IPS-18a (cell line): ENCODE measurements around the gene KLLN.
A peak's percentile ranks its signal among the peaks of the same experiment; 100 is the strongest.
"Not testable (repeated sequence)": the region's sequence is repeated elsewhere in the genome, so short reads cannot be mapped to it uniquely, and the experiment has no call there.

ENCODE experiments used
- H3K27ac ChIP-seq: one replicate; pipeline ENCODE4 v1.5.1; 2013; ENCODE audit warnings: low read length
- H3K27me3 ChIP-seq: one replicate; pipeline ENCODE4 v1.6.1; 2013; ENCODE audit warnings: mild to moderate bottlenecking, low read length; ENCODE audit not compliant: control insufficient read depth, insufficient read depth
- H3K36me3 ChIP-seq: one replicate; pipeline ENCODE4 v1.6.1; 2013; ENCODE audit warnings: low read depth, low read length; ENCODE audit not compliant: control insufficient read depth
- H3K4me1 ChIP-seq: one replicate; pipeline ENCODE4 v1.6.1; 2013; ENCODE audit warnings: low read depth, low read length; ENCODE audit not compliant: control insufficient read depth
- H3K4me3 ChIP-seq: one replicate; pipeline ENCODE4 v1.5.1; 2013; ENCODE audit warnings: low read length
- H3K9ac ChIP-seq: one replicate; pipeline ENCODE4 v1.6.1; 2013; ENCODE audit warnings: mild to moderate bottlenecking, low read length, moderate library complexity
- H3K9me3 ChIP-seq: one replicate; pipeline ENCODE4 v1.6.1; 2013; ENCODE audit warnings: low read depth, low read length; ENCODE audit not compliant: control insufficient read depth

The KLLN gene

DNA sequence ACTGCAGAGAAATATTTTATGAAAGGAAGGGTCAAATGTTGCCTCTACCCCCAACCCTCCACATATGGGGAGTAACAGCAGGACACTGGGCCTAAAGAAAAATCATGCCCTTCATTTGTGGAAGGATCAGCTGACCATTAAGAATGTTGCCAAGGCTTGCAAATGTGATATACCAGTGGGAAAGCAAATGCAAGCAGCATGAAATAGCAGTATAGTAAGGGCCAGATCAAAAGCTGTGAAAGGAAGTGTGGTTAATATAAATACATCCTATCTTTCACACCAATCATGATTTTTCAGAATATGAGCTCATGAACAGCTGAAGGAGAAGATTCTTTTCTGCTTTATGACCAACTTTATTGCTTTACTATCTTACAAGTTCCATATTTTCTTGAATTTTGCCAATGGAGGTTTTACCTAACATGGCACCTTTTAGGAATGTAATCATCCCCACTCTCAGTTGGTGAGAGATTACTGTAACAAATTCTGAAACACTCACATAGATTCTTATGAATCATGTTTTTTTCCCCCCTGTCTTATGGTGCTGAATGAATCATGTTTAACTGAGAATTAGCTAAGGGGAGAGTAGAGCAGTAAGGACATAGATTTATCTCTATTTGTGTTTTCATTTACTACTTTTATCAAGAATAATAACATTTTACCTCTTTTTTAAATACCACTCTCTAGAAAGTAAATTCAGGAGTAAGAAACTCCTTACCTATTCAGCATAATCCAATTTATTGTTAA lies 33.2 kb downstream of the KLLN start:
- no peaks in the 10 kb centered on the region for H3K4me1 ChIP-seq
- no peaks in the 10 kb centered on the region for H3K36me3 ChIP-seq
- H3K9ac ChIP-seq: no peak overlapping the region
- H3K27ac ChIP-seq: no peak overlapping the region
- H3K9me3 ChIP-seq: no peaks in the 10 kb centered on the region
- no peaks in the 10 kb centered on the region for H3K27me3 ChIP-seq
- no peak overlapping the region for H3K4me3 ChIP-seq

DNA sequence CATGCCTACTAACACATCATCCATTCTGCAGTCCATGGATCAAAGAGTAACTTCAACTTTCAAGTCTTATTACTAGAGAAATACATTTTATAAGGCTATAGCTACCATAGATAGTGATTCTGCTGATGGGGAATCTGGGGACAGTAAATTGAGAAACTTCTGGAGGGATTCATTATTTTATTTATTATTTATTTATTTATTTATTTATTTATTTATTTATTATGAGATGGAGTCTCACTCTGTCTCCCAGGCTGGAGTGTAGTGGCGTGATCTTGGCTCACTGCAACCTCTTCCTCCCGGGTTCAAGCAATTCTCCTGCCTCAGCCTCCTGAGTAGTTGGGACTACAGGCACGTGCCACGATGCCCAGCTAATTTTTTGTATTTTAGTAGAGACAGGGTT lies 34.3 kb downstream of the KLLN start:
- not testable (repeated sequence) for H3K9me3 ChIP-seq, H3K27me3 ChIP-seq, H3K36me3 ChIP-seq, H3K27ac ChIP-seq, H3K4me1 ChIP-seq, H3K9ac ChIP-seq, H3K4me3 ChIP-seq

DNA sequence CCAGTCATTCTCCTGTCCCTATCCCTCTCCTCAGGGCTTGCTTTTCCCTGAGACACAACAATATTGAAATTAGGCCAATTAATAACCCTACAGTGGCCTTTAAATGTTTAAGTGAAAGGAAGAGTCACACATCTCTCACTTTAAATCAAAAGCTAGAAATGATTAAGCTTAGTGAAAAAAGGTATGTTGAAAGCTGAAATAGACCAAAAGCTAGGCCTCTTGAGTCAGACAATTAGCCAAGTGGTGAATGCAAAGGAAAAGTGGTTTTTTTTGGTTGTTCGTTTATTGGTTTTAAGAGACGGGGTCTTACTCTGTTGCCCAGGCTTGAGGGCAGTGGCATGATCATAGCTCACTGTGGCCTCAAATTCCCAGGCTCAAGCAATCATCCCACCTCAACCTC lies 35.7 kb downstream of the KLLN start:
- Histone ChIP-seq H3K36me3 (no peaks in the 10 kb centered on the region), H3K27ac (no peak overlapping the region), H3K4me1 (no peaks in the 10 kb centered on the region), H3K9me3 (no peaks in the 10 kb centered on the region), H3K27me3 (no peaks in the 10 kb centered on the region), H3K4me3 (no peak overlapping the region), H3K9ac (no peak overlapping the region)

DNA sequence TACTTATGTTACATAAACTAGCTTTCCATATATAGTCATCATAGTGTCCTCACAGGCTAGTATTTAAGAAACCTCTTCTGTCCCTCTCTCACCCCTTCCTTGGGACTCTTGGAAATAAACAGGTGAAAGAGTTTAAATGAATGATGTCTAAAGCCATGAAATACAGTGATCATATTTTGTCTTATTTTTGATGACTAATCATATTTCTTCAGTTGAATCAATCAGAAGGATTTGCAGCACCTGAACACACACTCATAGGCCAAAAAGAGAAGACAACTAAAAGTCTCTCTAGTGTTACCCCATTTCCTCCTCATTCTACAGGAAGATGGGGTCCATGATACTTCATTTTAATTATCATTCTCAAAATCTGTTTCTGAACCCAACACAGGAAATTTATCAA lies 36.7 kb downstream of the KLLN start:
- Histone ChIP-seq H3K27ac (no peak overlapping the region), H3K9me3 (no peaks in the 10 kb centered on the region), H3K4me3 (no peak overlapping the region), H3K9ac (no peak overlapping the region), H3K27me3 (no peaks in the 10 kb centered on the region), H3K4me1 (no peaks in the 10 kb centered on the region), H3K36me3 (no peaks in the 10 kb centered on the region)

DNA sequence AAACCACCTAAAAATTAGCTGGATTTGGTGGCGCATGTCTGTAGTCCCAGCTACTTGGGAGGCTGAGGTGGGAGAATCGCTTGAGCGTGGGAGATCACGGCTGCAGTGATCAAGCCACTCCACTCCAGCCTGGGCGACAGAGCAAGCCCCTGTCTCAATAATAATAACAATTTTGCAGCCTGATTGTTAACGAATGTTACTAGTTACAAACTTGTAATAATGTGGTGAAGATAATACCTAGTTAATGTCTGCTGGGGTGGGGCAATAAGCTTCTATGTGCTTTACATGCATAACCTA lies 44.1 kb downstream of the KLLN start:
- no peak overlapping the region for H3K27ac ChIP-seq
- peaks cover 1% of the 10 kb centered on the region for H3K36me3 ChIP-seq
- H3K9ac ChIP-seq: no peak overlapping the region
- H3K27me3 ChIP-seq: peaks cover 4% of the 10 kb centered on the region
- H3K4me3 ChIP-seq: no peak overlapping the region
- no peaks in the 10 kb centered on the region for H3K9me3 ChIP-seq
- peaks cover 16% of the 10 kb centered on the region for H3K4me1 ChIP-seq

DNA sequence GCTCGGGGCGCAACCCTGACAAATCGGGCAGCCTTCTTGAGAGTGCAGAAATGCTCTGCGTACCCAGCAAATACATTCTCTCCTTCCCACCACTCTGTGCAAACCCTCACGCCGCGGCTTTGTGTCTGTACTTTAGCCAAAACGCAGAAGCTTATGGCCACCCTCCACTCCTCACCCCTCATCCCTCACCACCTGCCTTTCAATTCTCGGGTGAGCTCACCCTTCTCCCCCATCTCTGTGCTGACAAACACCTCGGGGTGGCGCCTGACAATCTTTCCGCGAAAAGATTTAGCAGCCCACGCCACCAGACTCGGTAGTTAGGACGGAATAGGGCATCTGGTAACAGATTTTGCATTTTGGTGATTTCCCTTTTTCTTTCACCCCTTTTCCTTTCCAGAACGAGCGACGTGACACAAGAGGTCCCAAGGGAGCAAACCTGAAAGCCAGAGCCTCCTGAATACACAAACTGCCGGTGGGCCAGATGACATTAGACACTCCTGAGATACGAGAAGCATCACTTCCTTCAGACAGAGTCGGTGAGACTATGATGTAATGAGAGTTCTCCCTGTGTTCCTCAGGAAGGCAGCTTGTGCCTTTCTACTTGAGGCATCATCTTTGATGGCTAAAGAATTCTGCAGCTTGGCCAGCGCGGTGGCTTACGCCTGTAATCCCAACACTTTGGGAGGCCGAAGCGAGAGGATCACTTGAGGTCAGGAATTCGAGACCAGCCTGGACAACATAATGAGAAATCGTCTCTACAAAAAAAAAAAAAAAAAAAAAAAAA lies 44.6 kb downstream of the KLLN start:
- H3K9me3 ChIP-seq: no peaks in the 10 kb centered on the region
- H3K27ac ChIP-seq: no peak overlapping the region
- peak overlapping the region; percentile 90 for H3K9ac ChIP-seq
- H3K4me3 ChIP-seq: peak overlapping the region; percentile 78
- peaks cover 4% of the 10 kb centered on the region for H3K27me3 ChIP-seq
- H3K36me3 ChIP-seq: peaks cover 6% of the 10 kb centered on the region
- H3K4me1 ChIP-seq: peaks cover 16% of the 10 kb centered on the region

DNA sequence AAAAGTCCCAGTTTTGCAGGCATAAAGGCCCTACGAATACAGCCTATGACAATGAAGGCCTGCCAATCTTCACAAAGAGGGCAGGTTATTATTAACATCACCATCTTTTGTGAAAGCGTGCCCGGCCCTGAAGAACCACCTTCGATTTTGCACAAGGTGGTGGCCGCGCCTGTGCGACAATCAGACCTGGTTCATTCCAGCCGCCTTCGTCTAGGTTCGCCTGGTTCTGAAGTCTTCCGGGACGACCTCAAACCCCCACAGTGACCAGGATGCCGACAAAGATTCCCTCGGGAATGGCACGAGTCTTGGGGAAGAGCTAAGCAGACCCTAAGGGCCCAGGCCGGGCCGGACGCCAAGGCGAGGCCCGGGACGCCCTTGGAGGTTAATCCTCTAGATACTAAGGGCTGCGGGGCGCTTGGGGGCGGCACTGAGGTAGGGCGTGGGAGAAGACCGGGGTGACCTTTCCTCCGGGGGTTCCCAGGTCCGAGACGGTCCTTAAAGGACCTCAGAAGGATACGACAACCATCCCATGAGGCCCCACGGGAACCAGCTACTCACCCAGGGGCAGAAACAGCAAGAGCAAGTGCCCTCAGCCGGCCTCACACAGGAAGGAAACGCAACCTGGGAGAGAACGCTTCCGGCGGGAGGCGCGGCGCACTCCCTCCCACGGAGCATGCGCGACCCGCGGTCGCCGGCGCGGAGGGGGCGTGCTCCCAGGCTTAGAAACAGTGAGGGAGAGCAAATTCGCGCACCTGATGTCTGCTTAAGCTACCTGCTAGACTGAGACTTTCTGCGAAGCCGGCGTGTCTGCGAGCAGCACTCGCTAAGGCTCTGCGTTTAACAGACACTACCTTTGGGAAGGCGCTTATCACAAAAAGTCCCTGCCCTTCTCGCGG lies 45.5 kb downstream of the KLLN start, which contains the start of gene ATAD1:
Gene ATAD1, minus strand, starts transcription at position 618 of the 896 bp plus-strand sequence. CDS start 3,627 bp downstream, outside the sequence.
- peaks cover 6% of the 10 kb centered on the region for H3K36me3 ChIP-seq
- peak within 1 kb of the TSS; percentile 79 for H3K27ac ChIP-seq

DNA sequence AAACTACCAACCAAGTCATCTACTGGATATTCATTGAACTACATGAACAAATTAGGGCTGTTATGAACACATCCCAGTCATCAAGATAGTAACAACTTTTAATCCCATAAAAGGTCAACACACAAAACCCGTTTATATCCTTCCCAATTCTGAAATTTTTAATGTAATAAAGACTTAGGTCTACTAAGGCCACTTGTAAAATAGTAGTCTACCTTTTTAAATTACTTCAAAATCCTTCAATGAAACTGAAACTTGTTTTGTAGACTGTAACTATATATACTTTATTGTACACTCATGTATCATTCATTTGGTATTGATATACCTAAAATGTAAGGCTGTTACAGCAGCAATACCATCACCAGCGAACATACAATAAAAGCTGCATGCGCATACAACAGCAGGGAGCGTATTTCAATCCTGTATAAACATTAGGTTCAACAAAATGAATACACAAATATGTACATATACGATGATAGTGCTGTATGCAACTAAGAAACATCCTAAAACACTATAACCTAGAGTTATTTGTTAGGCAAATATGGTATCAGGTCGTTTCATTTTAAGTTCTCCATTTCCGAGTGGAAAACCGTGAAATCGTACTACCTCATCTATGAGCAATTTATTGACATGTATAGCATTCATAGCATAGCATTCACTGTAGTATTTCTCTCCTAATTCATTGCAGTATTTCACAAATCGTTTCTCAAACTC lies 46.3 kb downstream of the KLLN start:
- H3K27ac ChIP-seq: peak overlapping the region; percentile 79
- peaks cover 16% of the 10 kb centered on the region for H3K4me1 ChIP-seq
- H3K36me3 ChIP-seq: peaks cover 11% of the 10 kb centered on the region
- peaks cover 4% of the 10 kb centered on the region for H3K27me3 ChIP-seq
- peak overlapping the region; percentile 90 for H3K9ac ChIP-seq
- H3K9me3 ChIP-seq: no peaks in the 10 kb centered on the region
- peak overlapping the region; percentile 78 for H3K4me3 ChIP-seq

More for the DNA sequence above, 45.5 kb downstream of the KLLN start, which contains the start of gene ATAD1:
- peak within 1 kb of the TSS; percentile 78 for H3K4me3 ChIP-seq
- H3K27me3 ChIP-seq: peaks cover 4% of the 10 kb centered on the region
- H3K9ac ChIP-seq: peak within 1 kb of the TSS; percentile 90
- H3K4me1 ChIP-seq: peaks cover 16% of the 10 kb centered on the region
- H3K9me3 ChIP-seq: no peaks in the 10 kb centered on the region

DNA sequence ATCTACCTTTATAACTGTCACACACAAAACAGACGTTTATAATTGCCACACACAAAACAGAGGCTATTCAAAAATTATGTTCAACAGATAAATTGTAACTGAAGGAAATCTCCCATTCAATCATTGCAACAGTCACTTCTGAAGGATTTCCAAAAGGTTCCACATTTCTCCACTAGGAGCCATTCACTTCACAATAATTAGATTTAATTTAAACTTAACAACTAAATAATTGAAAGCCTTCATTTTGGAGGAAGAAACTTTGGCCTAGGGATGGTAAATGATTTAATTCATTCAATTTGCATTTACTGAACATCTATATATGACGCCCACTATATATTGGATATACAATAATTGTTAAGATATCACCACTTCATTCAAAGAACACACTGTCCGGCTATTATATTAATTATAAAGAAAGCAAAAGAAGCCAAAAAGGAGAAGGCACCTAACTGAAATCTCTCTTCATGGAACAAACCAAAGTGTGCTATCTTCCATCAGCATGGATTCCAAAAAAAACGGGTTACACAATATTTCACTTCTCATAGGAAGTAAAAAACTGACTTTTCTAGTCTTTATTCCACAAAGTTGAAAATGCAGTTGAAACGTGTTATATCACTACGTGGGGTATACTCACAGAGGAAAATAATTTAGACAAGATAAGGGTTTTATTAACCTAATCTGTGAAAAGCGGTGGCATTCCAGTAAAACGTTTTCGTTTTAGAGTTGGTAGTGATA lies 47.0 kb downstream of the KLLN start:
- Histone ChIP-seq H3K27ac (no peak overlapping the region), H3K4me3 (peak overlapping the region; percentile 78), H3K4me1 (peaks cover 16% of the 10 kb centered on the region), H3K36me3 (peaks cover 15% of the 10 kb centered on the region), H3K9me3 (no peaks in the 10 kb centered on the region), H3K9ac (peak overlapping the region; percentile 90), H3K27me3 (peaks cover 4% of the 10 kb centered on the region)
